ENCODE data around the gene ZBTB21.

The ZBTB21 gene

GRCh38 chr21:41976611-41977010, 33.5 kb downstream of the ZBTB21 start:
- Mint-ChIP-seq H3K27ac (ENCODE audit: low read depth) (no peak overlapping the region), H3K9me3 (peaks cover 7% of the 10 kb centered on the region), H3K36me3 (ENCODE audit: insufficient read depth) (peaks cover under 1% of the 10 kb centered on the region), H3K4me3 (no peak overlapping the region), H3K27me3 (peaks cover 12% of the 10 kb centered on the region), H3K4me1 (peaks cover 11% of the 10 kb centered on the region)
- ATAC-seq (replicated peaks; ENCODE audit: extremely low read depth, poor library complexity, severe bottlenecking), result no peak
- no peak for DNase-seq (ENCODE audit: low spot score in 2 of 2)

- Mint-ChIP-seq H3K9me3 (peaks cover 7% of the 10 kb centered on the region), H3K27me3 (peaks cover 12% of the 10 kb centered on the region), H3K4me3 (no peak overlapping the region), H3K4me1 (peaks cover 11% of the 10 kb centered on the region), H3K36me3 (ENCODE audit: insufficient read depth) (no peaks in the 10 kb centered on the region), H3K27ac (ENCODE audit: low read depth) (no peak overlapping the region)
- DNase-seq (ENCODE audit: low spot score in 2 of 2) (peak in 1 of 2 donors; percentile 7), ATAC-seq (replicated peaks; ENCODE audit: extremely low read depth, poor library complexity, severe bottlenecking) (no peak)
Measured at GRCh38 chr21:41975391-41976272, 34.5 kb downstream of the ZBTB21 start.

GRCh38 chr21:41974752-41975053, 35.5 kb downstream of the ZBTB21 start:
- Mint-ChIP-seq H3K27ac (ENCODE audit: low read depth) (no peak overlapping the region), H3K4me3 (no peak overlapping the region), H3K36me3 (ENCODE audit: insufficient read depth) (no peaks in the 10 kb centered on the region), H3K9me3 (peaks cover 7% of the 10 kb centered on the region), H3K4me1 (peaks cover 11% of the 10 kb centered on the region), H3K27me3 (peaks cover 10% of the 10 kb centered on the region)
- DNase-seq (ENCODE audit: low spot score in 2 of 2), result peak in 1 of 2 donors; percentile 6
- ATAC-seq (replicated peaks; ENCODE audit: extremely low read depth, poor library complexity, severe bottlenecking), result no peak

DNA sequence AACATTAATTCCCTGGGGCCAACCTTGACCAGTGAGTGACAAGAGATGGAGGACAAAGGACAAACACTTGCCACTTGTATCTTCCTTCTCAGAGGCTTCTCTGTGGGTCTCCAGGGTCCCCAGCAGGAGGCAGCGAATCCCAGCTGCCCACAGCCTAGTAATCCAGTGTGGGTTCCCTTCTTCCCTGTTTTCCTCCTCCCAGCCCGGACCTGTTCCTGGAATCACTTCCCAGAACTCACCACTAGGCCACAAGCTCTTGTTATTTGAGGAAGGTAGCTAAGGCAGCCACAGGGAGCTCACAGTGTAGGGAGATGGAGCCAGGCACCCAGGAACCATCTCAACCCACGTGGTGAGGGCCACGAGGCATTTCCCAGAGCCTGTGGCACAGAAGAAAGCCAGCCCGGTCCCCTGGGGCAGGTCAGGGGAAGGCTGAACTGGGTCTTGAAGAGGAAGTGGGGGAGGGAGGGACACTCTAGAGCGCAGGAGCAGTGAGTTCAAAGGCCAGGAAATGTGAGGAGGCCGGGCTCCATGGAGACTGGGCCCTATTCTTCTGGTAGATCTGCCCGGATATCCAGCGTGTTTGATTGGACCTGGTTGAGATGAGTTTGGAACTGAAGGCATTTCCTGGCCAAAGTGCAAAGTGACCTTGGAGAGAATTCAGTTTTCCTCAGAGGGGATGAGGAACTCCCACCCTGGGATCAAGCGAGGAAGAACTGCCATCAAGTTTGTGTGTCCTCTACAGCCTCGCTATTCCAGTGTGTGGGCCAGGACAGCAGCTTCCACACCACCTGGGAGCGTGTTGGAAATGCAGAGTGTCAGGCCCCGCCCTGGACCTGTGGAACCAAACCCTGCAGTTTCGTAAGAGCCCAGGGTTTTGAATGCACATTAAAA, 36.1 kb downstream of the ZBTB21 start:
- Mint-ChIP-seq H3K36me3 (ENCODE audit: insufficient read depth) (no peaks in the 10 kb centered on the region), H3K4me3 (no peak overlapping the region), H3K27ac (ENCODE audit: low read depth) (no peak overlapping the region), H3K9me3 (peaks cover 3% of the 10 kb centered on the region), H3K4me1 (peaks cover 11% of the 10 kb centered on the region), H3K27me3 (peaks cover 4% of the 10 kb centered on the region)
- DNase-seq (ENCODE audit: low spot score in 2 of 2) (no peak), ATAC-seq (replicated peaks; ENCODE audit: extremely low read depth, poor library complexity, severe bottlenecking) (no peak)

- H3K4me3 Mint-ChIP-seq, result no peak overlapping the region
- H3K4me1 Mint-ChIP-seq, result peaks cover 11% of the 10 kb centered on the region
- no peaks in the 10 kb centered on the region for H3K36me3 Mint-ChIP-seq (ENCODE audit: insufficient read depth)
- no peaks in the 10 kb centered on the region for H3K9me3 Mint-ChIP-seq
- no peaks in the 10 kb centered on the region for H3K27me3 Mint-ChIP-seq
- H3K27ac Mint-ChIP-seq (ENCODE audit: low read depth), result no peak overlapping the region
- ATAC-seq (replicated peaks; ENCODE audit: extremely low read depth, poor library complexity, severe bottlenecking) (no peak), DNase-seq (ENCODE audit: low spot score in 2 of 2) (no peak)
Measured at GRCh38 chr21:41973427-41973831, 36.7 kb downstream of the ZBTB21 start.

DNA sequence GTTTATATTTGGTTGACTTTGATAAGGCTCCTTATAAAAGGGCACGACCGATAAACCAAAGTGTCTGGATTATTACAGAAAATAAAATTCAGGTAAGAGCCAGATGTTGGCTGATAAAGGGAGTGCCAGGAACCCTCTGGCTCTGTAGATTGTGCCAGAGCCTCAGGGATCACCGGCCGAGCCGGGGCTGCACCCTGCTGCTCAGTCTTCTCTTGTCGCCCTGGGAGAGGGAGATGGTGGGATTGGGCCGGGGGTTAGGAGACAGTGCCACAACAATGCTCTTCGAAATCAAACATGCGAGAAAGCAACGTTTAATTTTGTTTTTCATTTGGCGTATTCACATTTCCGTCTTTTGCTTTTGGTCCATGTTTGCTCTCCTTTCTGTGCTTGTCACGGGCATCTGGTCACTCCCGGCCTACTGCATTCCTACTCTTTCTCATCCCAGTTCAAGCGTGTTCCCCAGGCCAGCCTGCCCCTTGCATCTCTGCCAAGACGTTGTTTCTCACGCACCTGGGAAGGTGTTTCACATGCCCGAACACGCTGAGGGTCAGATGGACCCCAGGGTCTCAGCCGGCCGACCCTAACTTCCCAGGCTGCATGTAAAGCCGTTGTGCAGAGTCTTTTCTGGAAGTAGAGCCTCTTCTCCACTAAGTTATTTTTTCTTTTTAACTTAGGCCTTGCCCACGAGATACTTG, 37.5 kb downstream of the ZBTB21 start:
- H3K36me3 Mint-ChIP-seq (ENCODE audit: insufficient read depth), result no peaks in the 10 kb centered on the region
- ATAC-seq (replicated peaks; ENCODE audit: extremely low read depth, poor library complexity, severe bottlenecking) (no peak), DNase-seq (ENCODE audit: low spot score in 2 of 2) (no peak)
- no peak overlapping the region for H3K27ac Mint-ChIP-seq (ENCODE audit: low read depth)
- H3K4me3 Mint-ChIP-seq, result no peak overlapping the region
- no peaks in the 10 kb centered on the region for H3K9me3 Mint-ChIP-seq
- peaks cover 11% of the 10 kb centered on the region for H3K4me1 Mint-ChIP-seq
- no peaks in the 10 kb centered on the region for H3K27me3 Mint-ChIP-seq

DNA sequence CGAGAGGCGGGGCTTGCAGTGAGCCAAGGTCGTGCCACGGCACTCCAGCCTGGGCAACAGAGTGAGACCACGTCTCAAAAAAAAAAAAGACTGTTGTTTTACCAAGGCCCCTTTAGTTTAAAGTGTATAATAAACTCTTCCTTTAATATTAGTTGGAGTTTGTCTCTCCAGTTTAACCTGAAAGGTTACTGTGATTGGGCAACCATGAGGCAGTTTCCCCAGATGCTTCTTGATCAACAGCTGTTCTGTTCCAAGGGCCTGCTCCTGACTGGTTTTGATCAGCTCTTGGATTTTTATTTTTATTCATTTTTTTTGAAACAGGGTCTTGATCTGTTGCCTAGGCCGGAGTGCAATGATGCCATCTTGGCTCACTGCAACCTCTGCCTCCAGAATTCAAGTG, 38.3 kb downstream of the ZBTB21 start:
- H3K4me1 Mint-ChIP-seq, result peaks cover 11% of the 10 kb centered on the region
- H3K4me3 Mint-ChIP-seq, result no peak overlapping the region
- H3K36me3 Mint-ChIP-seq (ENCODE audit: insufficient read depth), result no peaks in the 10 kb centered on the region

GRCh38 chr21:41970751-41971653, 39.2 kb downstream of the ZBTB21 start:
- Mint-ChIP-seq H3K4me1 (peaks cover 11% of the 10 kb centered on the region), H3K27ac (ENCODE audit: low read depth) (no peak overlapping the region), H3K36me3 (ENCODE audit: insufficient read depth) (no peaks in the 10 kb centered on the region), H3K4me3 (no peak overlapping the region), H3K27me3 (peaks cover 1% of the 10 kb centered on the region), H3K9me3 (no peaks in the 10 kb centered on the region)
- DNase-seq (ENCODE audit: low spot score in 2 of 2), result no peak
- ATAC-seq (replicated peaks; ENCODE audit: extremely low read depth, poor library complexity, severe bottlenecking), result no peak

More for the DNA sequence above, 38.3 kb downstream of the ZBTB21 start:
- DNase-seq (ENCODE audit: low spot score in 2 of 2), result no peak
- no peaks in the 10 kb centered on the region for H3K27me3 Mint-ChIP-seq
- H3K9me3 Mint-ChIP-seq, result no peaks in the 10 kb centered on the region
- no peak for ATAC-seq (replicated peaks; ENCODE audit: extremely low read depth, poor library complexity, severe bottlenecking)
- H3K27ac Mint-ChIP-seq (ENCODE audit: low read depth), result no peak overlapping the region

- peaks cover 2% of the 10 kb centered on the region for H3K36me3 Mint-ChIP-seq (ENCODE audit: insufficient read depth)
- ATAC-seq (replicated peaks; ENCODE audit: extremely low read depth, poor library complexity, severe bottlenecking), result no peak
- DNase-seq (ENCODE audit: low spot score in 2 of 2), result no peak
- H3K27me3 Mint-ChIP-seq, result peaks cover 11% of the 10 kb centered on the region
- no peak overlapping the region for H3K4me3 Mint-ChIP-seq
- H3K4me1 Mint-ChIP-seq, result peaks cover 11% of the 10 kb centered on the region
- no peaks in the 10 kb centered on the region for H3K9me3 Mint-ChIP-seq
- no peak overlapping the region for H3K27ac Mint-ChIP-seq (ENCODE audit: low read depth)
Measured at GRCh38 chr21:41970106-41970391, 40.1 kb downstream of the ZBTB21 start.

DNA sequence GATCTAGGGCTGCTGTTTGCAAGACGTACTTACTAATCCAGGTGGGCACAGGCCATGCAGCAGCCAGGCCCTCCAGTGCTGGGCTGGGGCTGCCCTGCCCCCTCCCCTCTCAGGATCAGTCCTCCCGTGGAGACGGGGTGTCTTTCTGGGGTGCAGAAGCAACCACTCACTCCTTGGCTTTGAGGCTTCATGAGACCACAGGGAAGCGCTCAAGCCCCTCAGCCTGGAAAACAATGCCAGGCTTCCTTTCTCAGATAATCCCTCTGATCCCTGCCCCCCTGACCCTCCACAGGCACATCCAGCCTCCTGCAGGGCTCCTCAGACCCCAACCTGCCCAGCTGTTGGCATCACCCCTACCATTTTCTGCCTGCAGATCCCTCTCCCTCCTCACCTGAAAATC, 42.5 kb downstream of the ZBTB21 start:
- Mint-ChIP-seq H3K4me3 (no peak overlapping the region), H3K4me1 (no peaks in the 10 kb centered on the region), H3K36me3 (ENCODE audit: insufficient read depth) (peaks cover 2% of the 10 kb centered on the region), H3K27me3 (peaks cover 22% of the 10 kb centered on the region), H3K27ac (ENCODE audit: low read depth) (no peak overlapping the region), H3K9me3 (no peaks in the 10 kb centered on the region)
- DNase-seq (ENCODE audit: low spot score in 2 of 2), result no peak
- no peak for ATAC-seq (replicated peaks; ENCODE audit: extremely low read depth, poor library complexity, severe bottlenecking)

DNA sequence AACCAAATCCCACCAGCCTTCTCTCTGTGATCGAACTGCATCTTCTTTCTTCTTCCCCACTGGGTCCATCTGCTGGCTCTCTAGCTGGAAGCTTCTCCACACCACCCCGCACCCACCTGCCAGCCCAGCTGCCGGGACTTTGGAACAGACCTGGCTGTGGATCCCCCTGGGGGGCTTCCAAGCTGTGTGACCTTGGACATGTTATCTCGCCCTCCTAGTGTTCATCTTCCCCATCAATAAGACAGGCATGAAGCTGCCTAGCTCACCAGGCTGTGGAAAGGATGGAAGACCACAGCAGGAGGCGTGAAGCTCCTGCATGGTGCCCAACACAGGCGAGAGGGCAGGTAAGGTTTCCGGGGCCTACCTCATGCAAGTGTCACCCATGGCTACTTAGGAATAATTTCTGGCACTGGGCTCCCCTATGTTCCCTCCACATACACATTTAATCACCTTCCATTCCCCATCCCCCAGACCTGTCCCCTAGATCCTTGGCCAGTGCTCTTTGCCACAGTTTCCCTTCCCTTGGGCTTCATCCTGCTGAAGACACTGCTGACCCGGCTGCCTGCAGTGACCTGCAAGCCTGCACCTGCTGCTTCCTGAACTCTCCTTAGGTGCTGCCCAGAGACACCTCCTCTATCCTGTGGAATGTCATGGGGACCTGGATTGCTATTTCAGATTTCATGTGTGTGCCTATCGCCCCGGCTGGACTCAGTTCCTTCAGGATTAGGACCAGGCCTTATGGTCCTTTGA, 43.1 kb downstream of the ZBTB21 start:
- Mint-ChIP-seq H3K36me3 (ENCODE audit: insufficient read depth) (peaks cover 2% of the 10 kb centered on the region), H3K27me3 (peaks cover 29% of the 10 kb centered on the region), H3K27ac (ENCODE audit: low read depth) (no peak overlapping the region), H3K4me1 (no peaks in the 10 kb centered on the region), H3K9me3 (no peaks in the 10 kb centered on the region), H3K4me3 (no peak overlapping the region)
- ATAC-seq (replicated peaks; ENCODE audit: extremely low read depth, poor library complexity, severe bottlenecking), result no peak
- peak in 1 of 2 donors; percentile 8 for DNase-seq (ENCODE audit: low spot score in 2 of 2)
